GM23338 (cell line): ENCODE measurements around the gene MYRFL. TPM values are rescaled to one million over a fixed set of nuclear protein-coding genes. Genes with fewer than 3 reads are reported as not detected.

Experiments used
- ATAC-seq: fragments of 200-7000 bp; cut with Tn5 transposase; 3 replicates; pipeline ENCODE4 v1.9.1; 2020
- DNase-seq: peaks from one replicate; pipeline ENCODE4 v3.0.0-alpha.2; 2015; ENCODE audit warnings: low spot score
- H2AFZ ChIP-seq: fragments of 200-600 bp; sonication (generic); 2 replicates; pipeline ENCODE4 v1.8.0; 2016; ENCODE audit warnings: antibody characterized with exemption, mild to moderate bottlenecking, moderate library complexity
- H3F3A ChIP-seq: fragments of 200-600 bp; sonication (generic); replicated peaks from 2 replicates; pipeline ENCODE4 v1.8.0; 2017; ENCODE audit warnings: antibody characterized with exemption, mixed run types, low read depth
- H3K27ac ChIP-seq: fragments of 200-600 bp; sonication (generic); 2 replicates; pipeline ENCODE4 v1.6.1; 2016; ENCODE audit warnings: low read depth
- H3K27me3 ChIP-seq: fragments of 200-600 bp; sonication (generic); 2 replicates; pipeline ENCODE4 v1.8.0; 2016; ENCODE audit warnings: mild to moderate bottlenecking, mixed run types, moderate library complexity; ENCODE audit not compliant: insufficient read depth
- H3K36me3 ChIP-seq: fragments of 200-600 bp; sonication (generic); 2 replicates; pipeline ENCODE4 v1.8.0; 2016; ENCODE audit warnings: mild to moderate bottlenecking; ENCODE audit not compliant: insufficient read depth
- H3K4me1 ChIP-seq: fragments of 200-600 bp; sonication (generic); 2 replicates; pipeline ENCODE4 v1.8.0; 2016; ENCODE audit warnings: mild to moderate bottlenecking, moderate library complexity; ENCODE audit not compliant: insufficient read depth
- H3K4me2 ChIP-seq: fragments of 200-600 bp; sonication (generic); 2 replicates; pipeline ENCODE4 v1.7.1; 2017; ENCODE audit warnings: mixed run types
- H3K4me3 ChIP-seq: fragments of 200-600 bp; sonication (generic); 2 replicates; pipeline ENCODE4 v1.6.1; 2016; ENCODE audit warnings: mixed run types
- H3K79me2 ChIP-seq: fragments of 200-600 bp; sonication (generic); replicated peaks from 2 replicates; pipeline ENCODE4 v1.8.0; 2017; ENCODE audit warnings: mild to moderate bottlenecking; ENCODE audit not compliant: insufficient read depth
- H3K9me2 ChIP-seq: fragments of 200-600 bp; sonication (generic); 2 replicates; pipeline ENCODE4 v1.8.0; 2017; ENCODE audit not compliant: insufficient read depth
- H4K20me1 ChIP-seq: fragments of 200-600 bp; sonication (generic); replicated peaks from 2 replicates; pipeline ENCODE4 v1.8.0; 2017; ENCODE audit warnings: mild to moderate bottlenecking; ENCODE audit not compliant: insufficient read depth
- H3K27ac Mint-ChIP-seq: 2 replicates; pipeline ENCODE4 v1.8.0; 2020; ENCODE audit warnings: inconsistent platforms, mild to moderate bottlenecking, moderate library complexity, mixed read lengths
- H3K27me3 Mint-ChIP-seq: 3 replicates; pipeline ENCODE4 v1.8.0; 2022; ENCODE audit warnings: low read depth, mild to moderate bottlenecking, moderate library complexity, mixed read lengths, inconsistent platforms; ENCODE audit not compliant: insufficient read depth, poor library complexity
- H3K36me3 Mint-ChIP-seq: 3 replicates; pipeline ENCODE4 v1.8.0; 2021; ENCODE audit warnings: low read depth, mild to moderate bottlenecking, inconsistent platforms, moderate library complexity, mixed read lengths
- H3K4me1 Mint-ChIP-seq: 3 replicates; pipeline ENCODE4 v1.8.0; 2020; ENCODE audit warnings: mild to moderate bottlenecking, inconsistent platforms, mixed read lengths
- H3K4me3 Mint-ChIP-seq: 3 replicates; pipeline ENCODE4 v1.8.0; 2021; ENCODE audit warnings: moderate library complexity, mild to moderate bottlenecking, inconsistent platforms, mixed read lengths
- H3K9me3 Mint-ChIP-seq: 3 replicates; pipeline ENCODE4 v1.8.0; 2020; ENCODE audit warnings: moderate library complexity, mild to moderate bottlenecking, inconsistent platforms, mixed read lengths
- CREB1 ChIP-seq: fragments of 250-450 bp; sonication (Bioruptor Pico); IDR thresholded peaks from 2 replicates; pipeline ENCODE4 v1.5.0; 2020; ENCODE audit warnings: low read depth, mild to moderate bottlenecking, moderate library complexity
- EZH2 ChIP-seq: fragments of 200-600 bp; sonication (generic); IDR thresholded peaks from one replicate; pipeline ENCODE4 v1.8.0; 2017; ENCODE audit warnings: antibody characterized with exemption, mild to moderate bottlenecking, low read depth; ENCODE audit not compliant: unreplicated experiment
- EZH2phosphoT487 ChIP-seq: fragments of 200-600 bp; sonication (generic); IDR thresholded peaks from one replicate; pipeline ENCODE4 v1.8.1; 2018; ENCODE audit warnings: antibody characterized with exemption; ENCODE audit not compliant: unreplicated experiment
- JUNB ChIP-seq: IDR thresholded peaks from one replicate; pipeline ENCODE4 v1.6.1; 2016; ENCODE audit warnings: antibody characterized with exemption; ENCODE audit not compliant: unreplicated experiment
- NANOG ChIP-seq: IDR thresholded peaks from 2 replicates; pipeline ENCODE4 v1.6.1; 2016; ENCODE audit warnings: antibody characterized with exemption, borderline replicate concordance
- POLR2AphosphoS5 ChIP-seq: IDR thresholded peaks from 2 replicates; pipeline ENCODE4 v1.6.1; 2016; ENCODE audit warnings: antibody characterized with exemption, low read depth
- ZNF331 ChIP-seq: fragments of 250-450 bp; sonication (Bioruptor Pico); IDR thresholded peaks from 2 replicates; pipeline ENCODE4 v1.5.0; 2020; ENCODE audit warnings: low read depth, mild to moderate bottlenecking, moderate library complexity
- polyA plus RNA-seq: library from polyadenylated mRNA; unstranded; fragments of >200 nt; fragmentation: Nextera tagmentation; extraction: Ambion mirVana; gene quantifications from 2 replicates; pipeline ENCODE4 v1.2.1, GENCODE V29; 2016
- total RNA-seq: library from RNA; depleted of rRNA; stranded (reverse); fragments of >200 nt; shearing (Covaris generic); gene quantifications from 2 replicates; pipeline ENCODE4 v1.2.3, GENCODE V29; 2014
- TF ChIP-seq, protein P1 (sequence below): fragments of 250-450 bp; sonication (Bioruptor Pico); IDR thresholded peaks from 2 replicates; pipeline ENCODE4 v1.5.0; 2020; ENCODE audit warnings: mild to moderate bottlenecking, moderate library complexity

The MYRFL gene
- total and polyA plus RNA-seq, 2 experiments from 2014 or later, result 2.3 to 2.8 TPM

- TF ChIP-seq, protein P1, sequence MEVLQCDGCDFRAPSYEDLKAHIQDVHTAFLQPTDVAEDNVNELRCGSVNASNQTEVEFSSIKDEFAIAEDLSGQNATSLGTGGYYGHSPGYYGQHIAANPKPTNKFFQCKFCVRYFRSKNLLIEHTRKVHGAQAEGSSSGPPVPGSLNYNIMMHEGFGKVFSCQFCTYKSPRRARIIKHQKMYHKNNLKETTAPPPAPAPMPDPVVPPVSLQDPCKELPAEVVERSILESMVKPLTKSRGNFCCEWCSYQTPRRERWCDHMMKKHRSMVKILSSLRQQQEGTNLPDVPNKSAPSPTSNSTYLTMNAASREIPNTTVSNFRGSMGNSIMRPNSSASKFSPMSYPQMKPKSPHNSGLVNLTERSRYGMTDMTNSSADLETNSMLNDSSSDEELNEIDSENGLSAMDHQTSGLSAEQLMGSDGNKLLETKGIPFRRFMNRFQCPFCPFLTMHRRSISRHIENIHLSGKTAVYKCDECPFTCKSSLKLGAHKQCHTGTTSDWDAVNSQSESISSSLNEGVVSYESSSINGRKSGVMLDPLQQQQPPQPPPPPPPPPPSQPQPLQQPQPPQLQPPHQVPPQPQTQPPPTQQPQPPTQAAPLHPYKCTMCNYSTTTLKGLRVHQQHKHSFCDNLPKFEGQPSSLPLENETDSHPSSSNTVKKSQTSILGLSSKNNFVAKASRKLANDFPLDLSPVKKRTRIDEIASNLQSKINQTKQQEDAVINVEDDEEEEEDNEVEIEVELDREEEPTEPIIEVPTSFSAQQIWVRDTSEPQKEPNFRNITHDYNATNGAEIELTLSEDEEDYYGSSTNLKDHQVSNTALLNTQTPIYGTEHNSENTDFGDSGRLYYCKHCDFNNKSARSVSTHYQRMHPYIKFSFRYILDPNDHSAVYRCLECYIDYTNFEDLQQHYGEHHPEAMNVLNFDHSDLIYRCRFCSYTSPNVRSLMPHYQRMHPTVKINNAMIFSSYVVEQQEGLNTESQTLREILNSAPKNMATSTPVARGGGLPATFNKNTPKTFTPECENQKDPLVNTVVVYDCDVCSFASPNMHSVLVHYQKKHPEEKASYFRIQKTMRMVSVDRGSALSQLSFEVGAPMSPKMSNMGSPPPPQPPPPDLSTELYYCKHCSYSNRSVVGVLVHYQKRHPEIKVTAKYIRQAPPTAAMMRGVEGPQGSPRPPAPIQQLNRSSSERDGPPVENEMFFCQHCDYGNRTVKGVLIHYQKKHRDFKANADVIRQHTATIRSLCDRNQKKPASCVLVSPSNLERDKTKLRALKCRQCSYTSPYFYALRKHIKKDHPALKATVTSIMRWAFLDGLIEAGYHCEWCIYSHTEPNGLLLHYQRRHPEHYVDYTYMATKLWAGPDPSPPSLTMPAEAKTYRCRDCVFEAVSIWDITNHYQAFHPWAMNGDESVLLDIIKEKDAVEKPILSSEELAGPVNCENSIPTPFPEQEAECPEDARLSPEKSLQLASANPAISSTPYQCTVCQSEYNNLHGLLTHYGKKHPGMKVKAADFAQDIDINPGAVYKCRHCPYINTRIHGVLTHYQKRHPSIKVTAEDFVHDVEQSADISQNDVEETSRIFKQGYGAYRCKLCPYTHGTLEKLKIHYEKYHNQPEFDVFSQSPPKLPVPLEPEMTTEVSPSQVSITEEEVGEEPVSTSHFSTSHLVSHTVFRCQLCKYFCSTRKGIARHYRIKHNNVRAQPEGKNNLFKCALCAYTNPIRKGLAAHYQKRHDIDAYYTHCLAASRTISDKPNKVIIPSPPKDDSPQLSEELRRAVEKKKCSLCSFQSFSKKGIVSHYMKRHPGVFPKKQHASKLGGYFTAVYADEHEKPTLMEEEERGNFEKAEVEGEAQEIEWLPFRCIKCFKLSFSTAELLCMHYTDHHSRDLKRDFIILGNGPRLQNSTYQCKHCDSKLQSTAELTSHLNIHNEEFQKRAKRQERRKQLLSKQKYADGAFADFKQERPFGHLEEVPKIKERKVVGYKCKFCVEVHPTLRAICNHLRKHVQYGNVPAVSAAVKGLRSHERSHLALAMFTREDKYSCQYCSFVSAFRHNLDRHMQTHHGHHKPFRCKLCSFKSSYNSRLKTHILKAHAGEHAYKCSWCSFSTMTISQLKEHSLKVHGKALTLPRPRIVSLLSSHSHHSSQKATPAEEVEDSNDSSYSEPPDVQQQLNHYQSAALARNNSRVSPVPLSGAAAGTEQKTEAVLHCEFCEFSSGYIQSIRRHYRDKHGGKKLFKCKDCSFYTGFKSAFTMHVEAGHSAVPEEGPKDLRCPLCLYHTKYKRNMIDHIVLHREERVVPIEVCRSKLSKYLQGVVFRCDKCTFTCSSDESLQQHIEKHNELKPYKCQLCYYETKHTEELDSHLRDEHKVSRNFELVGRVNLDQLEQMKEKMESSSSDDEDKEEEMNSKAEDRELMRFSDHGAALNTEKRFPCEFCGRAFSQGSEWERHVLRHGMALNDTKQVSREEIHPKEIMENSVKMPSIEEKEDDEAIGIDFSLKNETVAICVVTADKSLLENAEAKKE (CRISPR knock-in tag), result no peak
- TF ChIP-seq POLR2AphosphoS5, result no peak
- no peak for TF ChIP-seq JUNB
- TF ChIP-seq ZNF331, result no peak
- no peak for TF ChIP-seq CREB1 (CRISPR knock-in tag)
- no peak for TF ChIP-seq NANOG
- TF ChIP-seq EZH2phosphoT487, result no peak
Observed at GRCh38 chr12:69910694-69911093, 85.7 kb downstream of the MYRFL start (continued).

DNA sequence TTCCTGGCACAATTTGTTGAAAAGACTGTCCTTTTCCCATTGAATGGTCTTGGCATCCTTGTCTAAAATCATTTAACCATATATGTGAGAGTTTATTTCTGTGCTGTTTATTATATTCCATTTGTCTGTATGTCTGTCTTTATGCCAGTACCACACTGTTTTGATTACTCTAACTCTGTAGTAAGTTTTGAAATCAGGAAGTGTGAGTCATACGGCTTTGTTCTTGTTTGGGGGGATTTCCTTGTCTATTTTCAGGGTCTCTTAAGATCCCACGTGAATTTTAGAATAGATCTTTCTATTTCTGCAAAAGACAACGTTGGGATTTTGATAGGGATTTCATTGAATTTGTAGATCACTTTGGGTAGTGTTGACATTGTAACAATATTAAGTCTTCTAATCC is 88.5 kb downstream of the MYRFL start:
- no peaks in the 10 kb centered on the region for H3K79me2 ChIP-seq
- Mint-ChIP-seq H3K4me3 (no peak overlapping the region), H3K4me1 (peaks cover 12% of the 10 kb centered on the region), H3K9me3 (peaks cover 4% of the 10 kb centered on the region), H3K27ac (no peak overlapping the region), H3K27me3 (no peaks in the 10 kb centered on the region), H3K36me3 (peaks cover 7% of the 10 kb centered on the region)
- no peaks in the 10 kb centered on the region for H3K9me2 ChIP-seq
- H4K20me1 ChIP-seq, result no peaks in the 10 kb centered on the region
- H3K27me3 ChIP-seq, result no peaks in the 10 kb centered on the region
- H3K4me3 ChIP-seq, result no peak overlapping the region
- H3K27ac ChIP-seq, result no peak overlapping the region
- ATAC-seq, result no peak
- no peak overlapping the region for H3K4me2 ChIP-seq
- no peak for TF ChIP-seq EZH2
- TF ChIP-seq CREB1 (CRISPR knock-in tag), result no peak
- no peak for TF ChIP-seq ZNF331
- no peak for TF ChIP-seq NANOG
- H3K36me3 ChIP-seq, result no peaks in the 10 kb centered on the region
- DNase-seq, result no peak
- H2AFZ ChIP-seq, result no peak overlapping the region
- peaks cover 9% of the 10 kb centered on the region for H3K4me1 ChIP-seq
- no peaks in the 10 kb centered on the region for H3F3A ChIP-seq
